ENCODE results near the gene RRM2.

DNA sequence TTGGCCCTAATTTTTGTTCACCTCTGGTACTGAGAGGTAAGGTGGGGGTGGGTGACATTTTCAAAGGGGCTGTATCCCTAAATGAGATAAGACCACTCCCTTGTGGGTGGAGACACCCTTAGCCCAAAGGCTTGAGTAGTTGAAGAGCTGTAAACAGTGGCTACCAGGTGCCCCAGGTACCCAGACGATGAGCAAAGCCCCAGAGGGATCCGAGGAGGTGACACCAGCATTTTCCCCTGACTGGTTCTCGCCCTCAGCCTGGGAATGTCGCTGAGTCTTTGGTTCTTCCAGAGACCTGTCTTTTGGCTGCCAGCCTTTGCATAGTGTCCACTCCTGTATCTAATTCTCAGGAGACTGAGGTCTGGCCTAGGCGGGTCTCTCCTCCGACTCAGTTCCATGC is 36.5 kb downstream of the RRM2 start:
- TF ChIP-seq, protein P1, sequence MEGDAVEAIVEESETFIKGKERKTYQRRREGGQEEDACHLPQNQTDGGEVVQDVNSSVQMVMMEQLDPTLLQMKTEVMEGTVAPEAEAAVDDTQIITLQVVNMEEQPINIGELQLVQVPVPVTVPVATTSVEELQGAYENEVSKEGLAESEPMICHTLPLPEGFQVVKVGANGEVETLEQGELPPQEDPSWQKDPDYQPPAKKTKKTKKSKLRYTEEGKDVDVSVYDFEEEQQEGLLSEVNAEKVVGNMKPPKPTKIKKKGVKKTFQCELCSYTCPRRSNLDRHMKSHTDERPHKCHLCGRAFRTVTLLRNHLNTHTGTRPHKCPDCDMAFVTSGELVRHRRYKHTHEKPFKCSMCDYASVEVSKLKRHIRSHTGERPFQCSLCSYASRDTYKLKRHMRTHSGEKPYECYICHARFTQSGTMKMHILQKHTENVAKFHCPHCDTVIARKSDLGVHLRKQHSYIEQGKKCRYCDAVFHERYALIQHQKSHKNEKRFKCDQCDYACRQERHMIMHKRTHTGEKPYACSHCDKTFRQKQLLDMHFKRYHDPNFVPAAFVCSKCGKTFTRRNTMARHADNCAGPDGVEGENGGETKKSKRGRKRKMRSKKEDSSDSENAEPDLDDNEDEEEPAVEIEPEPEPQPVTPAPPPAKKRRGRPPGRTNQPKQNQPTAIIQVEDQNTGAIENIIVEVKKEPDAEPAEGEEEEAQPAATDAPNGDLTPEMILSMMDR (IDR thresholded peaks at IDR 0.05): no peak
- no peak for TF ChIP-seq POLR2A (IDR thresholded peaks at IDR 0.05)
- no peak for TF ChIP-seq EP300 (IDR thresholded peaks at IDR 0.05)

Data from ovary (tissue), 3 donors.